T-helper 1 cell treated with Interleukin-12 subunit alpha and Interleukin-12 subunit beta and Interleukin-4 antibody, amounts not matched to agents 30 ng/mL and 1 ng/mL, for 36 hours (primary cell): Measurements from ENCODE around the gene NR2F6. TPM values are rescaled to one million over a fixed set of nuclear protein-coding genes. Genes with fewer than 3 reads are reported as not detected.

Experiments used
- intact Hi-C: fragments of 100-400 bp; cut with micrococcal nuclease; formaldehyde crosslinking; loops from one replicate; pipeline ENCODE4 v1.15.1; 2024
- total RNA-seq: library from RNA; stranded (reverse); gene quantifications from 2 replicates; pipeline ENCODE4 v1.2.3, GENCODE V29; 2022

NR2F6 gene
- total RNA-seq, 1 donor from 2014 or later, result 6.4 TPM

DNA sequence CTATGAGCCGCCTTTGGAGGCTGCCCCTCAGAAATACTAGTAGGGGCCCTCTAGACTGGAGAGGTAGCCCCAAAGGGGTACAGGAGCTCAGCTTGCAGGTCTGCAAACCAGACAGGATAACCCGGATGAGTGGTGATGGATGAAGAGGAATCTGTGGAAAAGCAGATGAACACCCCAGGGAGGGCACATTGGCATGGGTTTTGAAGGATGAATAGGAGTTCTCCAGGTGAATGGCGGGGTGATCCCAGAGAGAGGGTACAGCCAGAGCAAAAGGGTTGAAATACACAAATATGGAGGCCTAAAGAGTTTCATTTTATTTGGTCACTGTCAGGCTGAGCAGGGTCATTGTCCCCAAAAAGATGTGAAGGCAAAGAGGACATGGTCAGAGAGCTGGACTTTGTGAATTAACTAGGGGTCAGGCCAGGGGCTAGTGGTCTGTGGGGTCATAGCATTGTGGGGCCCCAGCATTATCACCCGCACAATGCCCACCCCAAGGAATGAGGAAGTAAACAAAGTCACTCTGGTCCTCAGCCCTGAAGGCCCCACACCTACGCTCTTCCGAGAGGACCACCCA lies 4.8 kb downstream of the NR2F6 start:
- intact Hi-C loops, result no loop called here

DNA sequence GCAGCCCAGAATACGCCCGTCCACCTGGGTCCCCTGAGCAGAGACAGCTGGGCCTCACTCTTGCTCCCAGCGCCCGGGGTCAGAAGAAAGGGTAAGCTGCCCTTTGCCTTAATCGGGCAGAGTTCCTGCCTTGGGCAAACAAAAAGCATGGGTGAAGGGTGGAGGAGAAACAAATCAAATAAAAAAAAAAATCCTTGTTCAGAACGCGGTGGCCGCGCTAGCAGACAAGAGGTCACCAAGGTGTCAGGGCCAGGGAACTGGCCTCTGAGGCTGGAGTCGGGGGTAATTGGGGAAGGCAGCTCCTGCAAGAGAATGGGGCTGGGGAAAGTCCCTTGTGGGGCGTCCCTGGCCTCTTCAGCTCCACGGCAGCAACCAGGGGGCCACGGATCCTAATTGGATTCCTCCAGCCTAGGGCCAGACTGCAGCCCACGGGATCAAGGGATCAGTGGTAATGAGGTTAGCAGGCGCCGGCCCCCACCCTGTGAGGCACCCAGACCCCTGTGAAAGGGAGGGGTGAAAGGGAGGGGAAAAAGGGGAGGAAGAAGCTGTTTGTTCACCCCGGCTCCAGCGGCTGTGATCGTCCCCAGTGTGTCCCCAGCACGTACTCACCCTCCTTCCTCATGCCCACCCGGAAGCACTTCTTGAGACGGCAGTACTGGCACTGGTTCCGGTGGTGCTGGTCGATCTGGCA lies 5.5 kb downstream of the NR2F6 start:
- intact Hi-C loops, result no loop called here

DNA sequence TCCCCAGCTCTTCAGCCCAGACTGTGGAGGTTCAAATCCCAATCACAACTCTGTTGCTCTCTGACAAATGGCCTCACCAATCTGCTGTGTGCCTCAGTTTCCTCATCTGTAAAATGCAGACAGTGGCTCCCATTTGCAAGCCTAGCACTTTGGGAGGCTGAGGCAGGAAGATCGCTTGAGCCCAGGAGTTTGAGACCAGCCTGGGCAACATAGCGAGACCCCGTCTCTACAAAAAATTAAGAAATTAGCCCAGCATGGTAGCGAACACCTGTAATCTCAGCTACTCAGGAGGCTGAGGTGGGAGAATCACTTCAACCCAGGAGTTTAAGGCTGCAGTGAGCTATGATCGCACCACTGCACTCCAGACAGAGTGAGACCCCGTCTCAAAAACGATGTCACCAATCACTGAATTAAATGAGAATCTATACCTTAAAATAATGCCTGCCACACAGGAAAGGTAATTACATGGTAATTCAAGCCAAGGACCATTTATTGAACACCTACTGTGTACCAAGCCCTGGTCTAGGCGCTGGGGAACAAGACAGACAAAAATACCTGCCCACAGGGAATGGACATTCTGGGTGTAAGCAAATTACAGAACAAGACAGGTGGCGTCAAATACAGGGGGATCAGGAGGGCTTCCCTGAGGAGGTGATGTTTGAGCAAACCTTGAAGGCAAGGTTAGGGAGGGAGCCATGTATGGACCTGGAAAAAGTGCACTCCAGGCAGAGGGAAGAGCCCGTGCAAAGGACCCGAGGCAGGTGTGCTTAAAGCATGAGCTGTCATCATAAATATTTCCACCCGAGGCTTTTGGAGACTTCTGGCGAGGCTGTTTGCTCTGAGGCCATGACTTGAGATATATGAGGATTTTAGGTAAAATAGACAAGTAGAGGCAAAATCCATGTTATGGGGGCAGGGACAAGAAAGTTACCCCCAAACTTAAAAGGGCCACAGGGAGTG lies 7.7 kb downstream of the NR2F6 start:
- intact Hi-C loops, result no loop called here

DNA sequence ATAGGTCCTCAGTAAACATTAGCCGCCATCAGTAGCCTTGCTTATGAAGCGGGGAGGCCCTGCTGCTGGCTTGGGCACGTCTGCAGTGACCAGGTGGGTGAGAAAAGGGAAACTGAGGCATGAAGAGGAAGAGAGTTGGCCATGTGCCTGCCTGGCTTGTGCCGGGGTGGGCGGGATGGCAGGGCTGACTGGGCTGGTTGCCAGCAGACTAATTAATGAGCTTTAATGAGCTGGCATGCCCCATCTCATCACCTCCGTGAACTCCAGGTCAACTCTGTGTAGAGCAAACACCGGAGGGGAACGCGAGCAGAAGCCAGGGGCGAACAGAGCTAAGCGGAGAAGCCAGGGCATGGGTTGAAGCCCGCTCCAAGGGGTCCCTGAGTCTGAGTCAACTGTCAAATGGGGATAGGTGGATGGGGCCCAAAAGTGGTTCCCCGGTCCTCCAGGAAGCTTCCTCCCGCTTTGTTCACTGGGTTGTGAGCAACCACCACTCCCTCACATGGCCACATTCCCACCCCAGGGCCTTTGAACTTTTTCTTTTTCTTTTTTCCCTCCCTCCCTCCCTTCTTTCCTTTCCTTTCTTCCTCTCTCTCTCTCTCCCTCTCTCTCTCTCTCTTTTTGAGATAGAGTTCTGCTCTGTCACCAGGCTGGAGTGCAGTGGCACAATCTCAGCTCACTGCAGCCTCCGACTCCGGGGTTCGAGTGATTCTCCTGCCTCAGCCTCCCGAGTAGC lies 8.7 kb downstream of the NR2F6 start:
- intact Hi-C loops, result loop anchor here (1.0 kb wide), 1 partner anchor 8 kb away; the partner anchor contains the start of gene NR2F6

DNA sequence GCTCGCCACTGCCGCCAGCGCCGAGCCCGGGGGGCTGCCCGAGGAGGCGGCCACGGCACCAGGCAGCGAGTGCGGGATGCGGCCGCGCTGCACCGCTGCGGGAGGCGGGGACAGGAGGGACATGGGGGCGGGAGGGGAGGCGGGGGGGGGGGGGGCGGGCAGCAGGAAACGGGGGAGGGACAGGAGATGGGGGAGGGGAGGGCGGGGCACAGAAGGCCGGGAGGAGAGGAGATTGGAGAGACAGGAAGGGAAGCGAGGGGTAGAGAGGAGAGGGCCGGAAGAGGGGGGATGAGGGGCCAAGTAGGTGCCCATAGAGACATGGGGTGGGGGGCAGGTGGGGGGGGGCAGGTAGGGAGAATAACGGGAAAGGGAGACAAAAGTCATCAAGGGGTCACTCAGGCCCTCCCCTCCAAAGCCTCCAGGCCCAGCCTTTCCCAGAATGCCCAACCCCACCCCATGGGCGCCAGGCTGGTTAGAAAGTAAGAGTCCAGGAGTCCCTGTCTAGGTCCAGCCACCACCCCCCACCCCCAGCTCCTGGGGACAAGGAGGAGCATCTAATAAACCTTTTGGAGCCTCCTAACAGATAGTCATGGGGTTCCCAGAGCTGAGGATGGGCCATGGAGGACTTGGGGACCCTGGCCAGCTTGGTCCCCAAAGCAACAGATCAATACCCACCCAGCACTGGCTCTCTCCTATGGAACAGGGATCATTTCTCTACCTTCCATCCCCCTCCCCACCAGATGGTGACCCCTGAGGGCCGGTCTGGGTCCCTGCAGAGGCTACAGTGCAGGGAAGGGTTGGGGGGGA lies 9.5 kb downstream of the NR2F6 start:
- intact Hi-C loops, result loop anchor here (1.0 to 2.0 kb wide), 7 partner anchors 9 to 169 kb away; partner anchors contain the start of genes HAUS8, MYO9B, NR2F6 and OCEL1

- intact Hi-C loops, result loop anchor here (1.0 to 2.0 kb wide), 6 partner anchors 9 to 168 kb away; partner anchors contain the start of genes HAUS8, MYO9B, OCEL1 and USE1
Measured at GRCh38 chr19:17235300-17235970, 10.3 kb downstream of the NR2F6 start.

GRCh38 chr19:17234911-17235299 lies 10.8 kb downstream of the NR2F6 start:
- intact Hi-C loops, result loop anchor here (1.0 to 2.0 kb wide), 6 partner anchors 9 to 168 kb away; partner anchors contain the start of genes HAUS8, MYO9B, OCEL1 and USE1

DNA sequence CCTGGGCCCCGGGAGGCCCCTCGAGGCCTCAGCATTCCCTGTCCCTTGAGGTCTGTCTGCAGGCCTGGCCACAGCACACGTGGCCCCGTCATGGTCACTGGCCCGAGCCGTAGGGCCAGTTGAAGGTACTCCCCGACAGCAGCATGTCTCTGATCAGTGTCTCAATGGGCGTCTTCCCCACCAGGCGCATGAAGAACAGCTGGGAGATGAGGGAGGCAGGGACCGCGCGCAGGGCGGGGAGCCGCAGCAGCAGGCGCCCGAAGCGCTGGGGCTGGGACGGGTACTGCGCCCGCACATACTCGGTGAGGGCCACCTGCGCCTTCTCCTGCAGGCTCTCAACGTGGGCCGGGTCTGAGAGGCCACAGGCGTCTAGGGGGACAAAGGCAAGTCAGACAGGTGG lies 13.5 kb downstream of the NR2F6 start:
- intact Hi-C loops, result no loop called here

DNA sequence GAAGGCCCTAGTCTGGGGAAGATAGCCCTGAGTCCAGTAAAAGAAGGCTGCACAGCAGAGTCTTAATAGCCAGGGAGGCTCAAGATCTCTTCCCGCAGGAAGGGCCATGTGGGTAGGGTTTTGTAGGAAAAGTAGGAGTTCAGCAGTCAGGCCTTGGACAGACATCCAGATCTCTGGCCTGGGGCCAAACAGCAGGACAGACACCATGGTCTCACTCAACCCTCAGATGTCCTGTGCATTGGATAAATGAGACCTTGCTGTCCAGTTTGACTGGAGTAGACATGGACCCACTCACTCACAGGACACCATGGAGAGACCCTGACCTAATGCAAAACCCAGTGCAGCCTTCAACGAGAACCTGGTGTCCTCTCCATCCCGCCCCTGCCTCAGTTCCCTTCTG lies 15.8 kb downstream of the NR2F6 start:
- intact Hi-C loops, result loop anchor here (5.0 kb wide), 2 partner anchors 228 to 333 kb away; no protein-coding TSS in a partner anchor

GRCh38 chr19:17227798-17228367 lies 17.8 kb downstream of the NR2F6 start:
- intact Hi-C loops, result loop anchor here (5.0 kb wide), 2 partner anchors 226 to 331 kb away; no protein-coding TSS in a partner anchor

GRCh38 chr19:17226002-17226933 lies 19.5 kb downstream of the NR2F6 start, which contains the start of gene OCEL1:
Gene OCEL1, plus strand, starts transcription at chr19:17226226. Its CDS starts 22 bp downstream, at chr19:17226248.
- intact Hi-C loops, result loop anchor here (1.0 to 5.0 kb wide), 10 partner anchors 9 to 329 kb away; partner anchors contain the start of genes BABAM1, DDA1, GTPBP3 and HAUS8

- intact Hi-C loops, result loop anchor here (5.0 kb wide), 2 partner anchors 223 to 328 kb away; no protein-coding TSS in a partner anchor
Measured at GRCh38 chr19:17225053-17225452, 20.7 kb downstream of the NR2F6 start.

DNA sequence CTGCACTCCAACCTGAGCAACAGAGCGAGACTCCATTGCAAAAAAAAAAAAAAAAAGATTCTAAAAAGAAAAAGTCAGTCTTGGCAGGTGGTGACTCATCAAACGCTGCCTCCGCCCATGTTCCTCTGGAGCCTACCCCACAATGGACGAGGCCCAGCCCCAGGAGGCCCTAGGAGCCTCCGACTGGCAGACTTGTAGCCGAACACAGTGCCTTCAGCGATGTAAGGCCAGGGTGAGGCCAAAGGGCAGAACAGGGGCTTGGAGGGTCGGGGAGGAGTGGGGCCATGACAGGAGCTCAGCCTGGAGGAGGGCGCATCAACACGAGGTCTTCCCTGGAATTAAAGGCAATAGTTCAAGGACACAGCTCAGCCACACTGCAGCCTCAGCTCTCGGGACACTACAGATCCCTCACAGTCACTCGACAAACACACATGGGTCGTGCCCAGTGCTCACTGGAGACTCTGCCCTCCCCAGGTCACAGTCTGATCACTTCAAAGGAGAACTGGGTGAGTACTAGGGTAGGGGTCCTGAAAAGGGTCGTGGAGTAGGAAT lies 25.4 kb downstream of the NR2F6 start:
- intact Hi-C loops, result no loop called here

DNA sequence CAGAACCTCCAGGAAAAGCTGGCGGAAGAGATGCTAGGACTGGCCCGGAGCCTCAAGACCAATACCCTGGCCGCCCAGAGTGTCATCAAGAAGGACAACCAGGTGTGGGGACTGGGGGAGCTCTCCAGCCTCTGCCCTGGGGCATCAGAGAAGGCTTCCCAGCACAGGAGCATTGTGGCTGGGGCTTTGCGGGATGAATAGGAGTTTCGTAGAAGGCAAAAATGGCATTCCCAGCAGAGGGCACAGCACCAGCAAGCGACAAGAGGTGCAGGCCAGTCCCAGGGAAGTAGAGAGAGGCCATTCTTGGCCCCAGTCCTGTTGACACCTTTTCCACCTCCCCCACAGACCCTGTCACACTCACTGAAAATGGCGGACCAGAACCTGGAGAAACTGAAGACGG lies 26.4 kb downstream of the NR2F6 start:
- intact Hi-C loops, result no loop called here

DNA sequence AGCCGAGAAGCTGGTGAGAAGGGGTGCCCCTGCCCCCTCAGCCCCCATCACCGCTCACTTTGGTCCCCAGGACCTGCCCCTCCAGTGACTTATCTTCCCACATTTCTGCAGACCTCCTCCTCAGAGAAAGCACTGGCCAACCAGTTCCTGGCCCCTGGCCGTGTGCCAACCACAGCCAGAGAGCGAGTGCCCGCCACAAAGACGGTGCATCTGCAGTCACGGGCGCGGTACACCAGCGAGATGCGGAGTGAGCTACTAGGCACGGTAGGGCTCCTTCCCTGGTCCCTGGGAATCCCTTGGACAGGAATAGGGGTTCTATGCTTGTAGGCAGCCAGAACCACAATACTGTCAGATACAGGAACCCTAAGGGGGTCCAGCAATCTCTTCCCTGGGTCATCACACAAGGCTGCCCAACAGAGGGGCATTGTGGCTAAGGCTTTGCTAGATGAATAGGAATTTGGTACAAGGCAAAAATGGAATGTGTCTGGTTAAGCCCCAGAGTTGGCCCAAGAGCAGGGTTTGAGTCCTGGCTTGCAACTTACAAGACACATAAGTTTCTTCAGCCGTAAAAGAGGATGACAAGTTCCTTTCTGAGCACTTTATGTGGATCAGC lies 29.6 kb downstream of the NR2F6 start:
- intact Hi-C loops, result no loop called here

DNA sequence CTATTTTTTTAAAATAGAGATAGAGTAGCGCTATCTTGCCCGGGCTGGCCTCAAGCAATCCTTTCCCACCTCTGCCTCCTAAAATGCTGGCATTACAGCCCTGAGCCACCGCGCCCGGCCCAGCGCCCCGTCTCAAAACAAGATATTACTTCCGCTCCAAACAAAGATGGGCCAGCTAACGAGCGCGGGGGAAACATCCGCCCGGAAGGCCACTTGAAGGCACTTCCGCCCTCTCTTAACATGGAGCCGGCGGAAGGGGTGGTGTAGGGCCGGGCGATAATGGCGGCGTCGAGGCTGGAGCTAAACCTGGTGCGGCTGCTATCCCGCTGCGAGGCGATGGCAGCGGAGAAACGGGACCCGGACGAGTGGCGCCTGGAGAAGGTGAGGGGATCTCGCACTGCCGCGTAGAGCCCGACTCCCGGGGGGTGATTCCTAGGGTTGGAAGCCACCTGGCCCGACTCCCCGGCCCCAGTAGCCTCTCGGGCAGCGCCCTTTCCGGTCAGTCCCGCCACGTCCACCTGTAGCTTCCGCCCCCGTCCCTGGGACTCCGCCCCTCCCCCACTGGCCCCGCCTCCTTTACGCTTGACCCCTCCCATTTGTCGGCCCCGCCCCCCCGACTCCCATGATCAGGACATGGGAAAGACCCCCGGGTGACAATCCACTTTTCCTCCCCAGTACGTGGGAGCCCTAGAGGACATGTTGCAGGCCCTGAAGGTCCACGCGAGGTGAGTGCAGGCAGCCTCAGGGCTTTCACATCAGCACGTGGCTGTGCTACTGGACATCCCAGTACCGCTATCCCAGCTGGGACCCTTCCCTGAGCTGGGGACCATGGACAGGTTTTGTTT lies 30.4 kb downstream of the NR2F6 start, which contains the start of gene USE1:
Gene USE1 (plus strand): TSS at position 231 of the 845 bp plus-strand sequence. CDS start 49 bp downstream, at position 280.
- intact Hi-C loops, result loop anchor here (1.0 kb wide), 8 partner anchors 11 to 587 kb away; partner anchors contain the start of genes BABAM1, DDA1, GTPBP3 and HAUS8
